Type B pancreatic cell (in vitro differentiated cells): ENCODE data around the gene MYLK. TPM values are rescaled to one million over a fixed set of nuclear protein-coding genes. Genes with fewer than 3 reads are reported as not detected.

Source experiments
- DNase-seq: peaks from one replicate; pipeline ENCODE4 v3.0.0; 2021; ENCODE audit warnings: mixed read lengths; ENCODE audit not compliant: unreplicated experiment; ENCODE audit errors: extremely low spot score
- H3K27ac Mint-ChIP-seq: 2 replicates; pipeline ENCODE4 v1.8.0; 2021; ENCODE audit warnings: mild to moderate bottlenecking, mixed read lengths
- H3K27me3 Mint-ChIP-seq: 2 replicates; pipeline ENCODE4 v1.8.0; 2021; ENCODE audit warnings: mixed read lengths
- H3K36me3 Mint-ChIP-seq: 2 replicates; pipeline ENCODE4 v1.8.0; 2021; ENCODE audit warnings: mixed read lengths
- H3K4me1 Mint-ChIP-seq: one replicate; pipeline ENCODE4 v1.8.0; 2021; ENCODE audit warnings: mixed read lengths; ENCODE audit not compliant: unreplicated experiment
- H3K4me3 Mint-ChIP-seq: 2 replicates; pipeline ENCODE4 v1.8.0; 2021; ENCODE audit warnings: mild to moderate bottlenecking, mixed read lengths
- H3K9me3 Mint-ChIP-seq: 2 replicates; pipeline ENCODE4 v1.8.0; 2021; ENCODE audit warnings: mixed read lengths
- total RNA-seq: library from RNA; stranded (reverse); gene quantifications from 2 replicates; pipeline ENCODE4 v1.2.1, GENCODE V29; 2021; ENCODE audit warnings: low replicate concordance
- TF ChIP-seq, protein P1 (sequence below): fragments of 200-600 bp; sonication (generic); conservative IDR thresholded peaks from 2 replicates; pipeline ENCODE4 v1.5.0; 2021; ENCODE audit warnings: antibody characterized with exemption, mild to moderate bottlenecking

Gene MYLK
- total RNA-seq, 1 donor from 2014 or later, result 16.8 TPM

DNA sequence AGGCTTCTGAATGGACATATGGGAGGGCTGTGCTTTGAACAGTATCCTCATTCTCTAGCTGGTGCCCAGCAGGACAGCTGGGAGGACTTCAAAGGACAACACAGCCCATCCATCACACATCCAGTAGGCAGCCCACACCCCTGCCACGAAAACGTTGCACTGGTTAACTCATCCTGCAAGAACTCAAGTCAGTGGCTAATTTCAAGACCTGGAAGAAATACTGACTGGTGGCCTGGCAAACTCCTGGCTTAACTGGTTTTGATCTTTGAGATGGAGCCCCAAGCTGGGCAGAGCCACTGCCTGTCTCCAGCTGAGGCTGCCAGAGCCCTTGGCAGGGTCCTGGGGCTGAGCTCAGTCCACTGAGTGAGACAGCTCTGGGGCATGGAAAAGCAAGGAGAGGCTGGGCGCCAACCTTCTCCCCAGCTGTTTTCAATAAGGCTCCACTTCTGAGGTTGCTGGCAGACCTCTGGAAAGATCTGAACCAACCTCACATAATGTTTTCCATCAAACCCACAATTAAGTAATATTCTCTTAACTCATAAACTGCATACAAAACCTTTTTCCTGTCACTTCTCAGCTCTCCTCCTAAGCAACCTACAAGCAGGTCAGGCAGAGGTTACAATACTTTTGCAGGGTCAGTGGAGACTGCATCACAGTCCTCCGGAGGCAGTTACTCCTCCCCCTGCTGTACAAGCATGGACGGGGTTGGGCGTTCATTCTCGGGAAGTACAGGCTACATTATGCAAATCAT is 110.3 kb downstream of the MYLK start:
- peaks cover 15% of the 10 kb centered on the region for H3K4me1 Mint-ChIP-seq
- DNase-seq, result no peak
- H3K36me3 Mint-ChIP-seq, result no peaks in the 10 kb centered on the region
- H3K27ac Mint-ChIP-seq, result peak overlapping the region; percentile 47
- no peaks in the 10 kb centered on the region for H3K9me3 Mint-ChIP-seq
- TF ChIP-seq, protein P1, sequence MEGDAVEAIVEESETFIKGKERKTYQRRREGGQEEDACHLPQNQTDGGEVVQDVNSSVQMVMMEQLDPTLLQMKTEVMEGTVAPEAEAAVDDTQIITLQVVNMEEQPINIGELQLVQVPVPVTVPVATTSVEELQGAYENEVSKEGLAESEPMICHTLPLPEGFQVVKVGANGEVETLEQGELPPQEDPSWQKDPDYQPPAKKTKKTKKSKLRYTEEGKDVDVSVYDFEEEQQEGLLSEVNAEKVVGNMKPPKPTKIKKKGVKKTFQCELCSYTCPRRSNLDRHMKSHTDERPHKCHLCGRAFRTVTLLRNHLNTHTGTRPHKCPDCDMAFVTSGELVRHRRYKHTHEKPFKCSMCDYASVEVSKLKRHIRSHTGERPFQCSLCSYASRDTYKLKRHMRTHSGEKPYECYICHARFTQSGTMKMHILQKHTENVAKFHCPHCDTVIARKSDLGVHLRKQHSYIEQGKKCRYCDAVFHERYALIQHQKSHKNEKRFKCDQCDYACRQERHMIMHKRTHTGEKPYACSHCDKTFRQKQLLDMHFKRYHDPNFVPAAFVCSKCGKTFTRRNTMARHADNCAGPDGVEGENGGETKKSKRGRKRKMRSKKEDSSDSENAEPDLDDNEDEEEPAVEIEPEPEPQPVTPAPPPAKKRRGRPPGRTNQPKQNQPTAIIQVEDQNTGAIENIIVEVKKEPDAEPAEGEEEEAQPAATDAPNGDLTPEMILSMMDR, result no peak
- peak overlapping the region; percentile 51 for H3K4me3 Mint-ChIP-seq
- H3K27me3 Mint-ChIP-seq, result no peaks in the 10 kb centered on the region

DNA sequence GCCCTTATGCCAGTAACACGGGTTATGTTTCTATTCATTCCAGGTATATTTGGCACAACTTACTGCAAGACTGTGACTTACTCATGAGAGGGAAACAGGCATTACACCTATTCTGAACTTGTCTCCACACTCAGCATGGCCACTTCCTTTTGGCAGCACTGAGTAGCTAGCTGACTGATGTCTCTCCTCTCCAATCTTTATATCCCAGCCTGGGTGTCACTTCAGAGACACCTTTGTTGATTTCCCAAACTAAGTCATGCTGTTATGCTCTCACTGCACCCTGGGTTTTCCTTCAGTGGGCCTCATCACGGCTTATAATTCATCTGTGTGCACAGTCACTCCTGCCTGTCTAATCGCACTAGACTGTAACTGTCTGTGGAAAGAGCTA is 114.8 kb downstream of the MYLK start:
- TF ChIP-seq, protein P1, result no peak
- Mint-ChIP-seq H3K4me3 (no peak overlapping the region), H3K4me1 (peaks cover 14% of the 10 kb centered on the region), H3K27ac (no peak overlapping the region), H3K9me3 (no peaks in the 10 kb centered on the region), H3K27me3 (no peaks in the 10 kb centered on the region), H3K36me3 (no peaks in the 10 kb centered on the region)
- no peak for DNase-seq

DNA sequence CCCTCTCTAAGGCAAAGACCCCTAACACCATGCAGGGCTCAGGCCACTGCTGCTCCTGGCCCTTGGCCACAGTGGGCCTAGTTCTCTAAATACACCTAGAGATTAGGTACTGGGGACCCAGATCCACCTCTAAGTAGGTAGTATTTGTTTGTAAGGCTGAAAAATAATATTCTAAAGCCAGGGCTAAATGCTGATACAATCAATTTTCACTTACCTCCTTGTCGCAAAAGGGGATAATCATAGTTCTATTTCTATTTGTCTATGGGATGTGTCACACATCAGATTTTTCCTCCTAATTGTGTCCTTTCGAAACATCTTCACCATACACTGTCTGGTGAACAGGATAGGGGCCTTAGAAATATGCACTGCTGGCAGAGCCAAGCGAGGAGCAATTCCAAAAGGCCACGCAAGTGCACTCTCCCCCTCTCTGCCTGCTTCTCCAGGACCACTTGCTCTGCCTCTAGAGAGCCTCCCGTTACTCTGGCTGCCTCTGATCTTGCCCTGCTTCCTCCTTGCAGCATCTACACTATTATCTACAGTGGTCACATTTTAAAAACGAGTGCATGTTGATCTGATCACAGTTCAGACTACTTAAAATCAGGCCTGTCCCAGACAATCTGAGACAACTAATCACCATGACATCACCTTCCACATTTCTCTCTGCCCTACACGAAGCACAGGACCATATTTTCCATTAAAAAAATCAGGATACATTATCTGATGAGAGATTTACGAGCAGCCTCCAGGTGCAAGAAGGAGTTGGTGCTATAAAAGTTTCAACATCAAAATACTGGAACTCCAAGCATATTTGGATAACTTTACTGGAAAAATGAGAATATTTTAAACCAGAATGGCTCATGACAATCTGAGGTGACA is 115.4 kb downstream of the MYLK start:
- no peak overlapping the region for H3K4me3 Mint-ChIP-seq
- no peaks in the 10 kb centered on the region for H3K9me3 Mint-ChIP-seq
- peaks cover 8% of the 10 kb centered on the region for H3K4me1 Mint-ChIP-seq
- H3K27me3 Mint-ChIP-seq, result peaks cover under 1% of the 10 kb centered on the region
- TF ChIP-seq, protein P1, result no peak
- H3K27ac Mint-ChIP-seq, result no peak overlapping the region
- no peaks in the 10 kb centered on the region for H3K36me3 Mint-ChIP-seq
- DNase-seq, result no peak

DNA sequence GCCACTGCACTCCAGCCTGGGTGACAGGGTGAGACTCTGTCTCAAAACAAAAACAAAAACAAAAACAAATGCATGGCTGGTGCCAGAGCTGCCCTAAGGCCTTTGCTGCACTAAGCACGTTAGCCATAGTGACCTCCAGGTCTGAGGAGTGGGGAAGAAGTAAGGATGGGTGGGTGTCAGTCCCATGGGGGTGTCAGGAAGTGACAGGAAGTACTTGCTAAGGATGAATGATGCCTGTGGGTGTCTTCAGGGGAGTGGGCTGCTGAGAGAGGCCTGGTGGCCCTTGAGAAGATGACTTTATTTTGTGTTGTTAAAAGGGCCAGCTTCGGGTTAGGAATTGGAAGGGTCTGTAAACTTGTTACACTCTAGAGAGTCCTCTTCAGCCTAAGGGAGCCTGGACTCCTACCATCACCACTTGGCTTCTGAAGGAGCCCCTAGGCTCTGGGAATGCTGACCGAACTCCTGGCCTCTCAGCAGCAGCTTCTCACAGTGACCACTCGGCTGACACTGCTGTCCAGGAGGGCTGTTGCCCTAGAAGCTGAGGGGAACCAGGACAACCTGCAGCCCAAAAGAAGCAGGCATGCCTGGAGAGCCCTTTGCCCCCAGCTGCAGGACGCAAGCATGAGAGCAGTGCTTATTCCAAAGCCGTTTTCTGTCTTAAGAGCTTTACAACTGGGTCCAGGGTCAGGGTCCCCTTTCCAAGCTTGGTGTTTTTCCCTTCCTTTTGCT is 116.4 kb downstream of the MYLK start:
- Mint-ChIP-seq H3K4me1 (peaks cover 4% of the 10 kb centered on the region), H3K27ac (no peak overlapping the region), H3K27me3 (peaks cover 3% of the 10 kb centered on the region), H3K36me3 (no peaks in the 10 kb centered on the region), H3K9me3 (no peaks in the 10 kb centered on the region), H3K4me3 (no peak overlapping the region)
- TF ChIP-seq, protein P1, result no peak
- DNase-seq, result no peak

DNA sequence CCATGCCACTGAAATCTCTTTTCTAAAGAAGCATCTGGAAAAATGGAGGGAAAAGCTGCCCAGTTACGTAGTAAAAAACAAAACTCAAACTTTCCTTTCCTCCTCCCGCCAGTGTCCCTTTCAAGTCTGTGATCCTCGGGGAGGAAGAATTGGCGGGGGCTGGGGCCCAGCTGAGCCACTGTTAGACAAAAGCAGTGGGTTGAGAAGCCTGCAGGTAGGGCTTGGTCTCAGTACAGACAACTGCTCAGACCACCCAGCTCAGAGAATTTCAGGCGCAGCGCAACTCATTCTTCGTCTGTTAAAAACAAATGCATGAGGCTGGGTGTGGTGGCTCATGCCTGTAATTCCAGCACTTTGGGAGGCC is 117.1 kb downstream of the MYLK start:
- Mint-ChIP-seq H3K36me3 (no peaks in the 10 kb centered on the region), H3K4me3 (no peak overlapping the region), H3K4me1 (peaks cover 4% of the 10 kb centered on the region), H3K9me3 (no peaks in the 10 kb centered on the region), H3K27ac (no peak overlapping the region), H3K27me3 (peaks cover 3% of the 10 kb centered on the region)
- no peak for DNase-seq
- TF ChIP-seq, protein P1, result no peak
